HepG2 (cell line): ENCODE results near the gene GAL3ST2. TPM values are rescaled to one million over a fixed set of nuclear protein-coding genes. Genes with fewer than 3 reads are reported as not detected.

Source experiments
- GPN1 ChIP-seq: sonication (generic); formaldehyde crosslinking; IDR thresholded peaks from 2 replicates; pipeline ENCODE4 v1.5.1; 2020; ENCODE audit warnings: missing genetic modification reagents, borderline replicate concordance
- GZF1 ChIP-seq: sonication (generic); formaldehyde crosslinking; IDR thresholded peaks from 2 replicates; pipeline ENCODE4 v1.5.1; 2020; ENCODE audit warnings: mild to moderate bottlenecking, missing genetic modification reagents
- SAP130 ChIP-seq: IDR thresholded peaks from 2 replicates; pipeline ENCODE4 v1.6.1; 2016; ENCODE audit warnings: low read depth
- SNAPC2 ChIP-seq: sonication (generic); formaldehyde crosslinking; IDR thresholded peaks from 2 replicates; pipeline ENCODE4 v1.8.1; 2022; ENCODE audit warnings: mild to moderate bottlenecking, missing genetic modification reagents
- ZBTB38 ChIP-seq: sonication (generic); formaldehyde crosslinking; IDR thresholded peaks from 2 replicates; pipeline ENCODE4 v1.5.1; 2020; ENCODE audit warnings: mild to moderate bottlenecking, missing genetic modification reagents
- ZIK1 ChIP-seq: sonication (generic); formaldehyde crosslinking; IDR thresholded peaks from 2 replicates; pipeline ENCODE4 v1.5.0; 2020; ENCODE audit warnings: mild to moderate bottlenecking, low read depth, missing genetic modification reagents, borderline replicate concordance
- ZNF383 ChIP-seq: sonication (generic); formaldehyde crosslinking; IDR thresholded peaks from 2 replicates; pipeline ENCODE4 v1.4.0; 2020; ENCODE audit warnings: missing genetic modification reagents, mild to moderate bottlenecking, borderline replicate concordance
- ZNF577 ChIP-seq: sonication (generic); formaldehyde crosslinking; IDR thresholded peaks from 2 replicates; pipeline ENCODE4 v1.4.0; 2020; ENCODE audit warnings: mild to moderate bottlenecking, low read depth, missing genetic modification reagents, borderline replicate concordance
- ZNF792 ChIP-seq: IDR thresholded peaks from 2 replicates; pipeline ENCODE4 v1.6.1; 2016
- polyA plus RNA-seq, 8 experiments: library from polyadenylated mRNA; depleted of rRNA in 3 of 8; stranded (reverse) in 7 of 8; unstranded in 1 of 8; fragments of >200 nt; fragmentation: Illumina TruSeq in 4 of 8; extraction: Trizol in 4 of 8; gene quantifications; 2 replicates each; pipeline versions ENCODE4 v1.2.1 to v1.2.3, GENCODE V29; 2011 to 2016; ENCODE audit warnings: low read depth in 4 of 8, missing spikeins in 1 of 8, mixed read lengths in 1 of 8; ENCODE audit not compliant: insufficient read depth in 1 of 8
- total RNA-seq, 5 experiments: library from RNA; depleted of rRNA; stranded (reverse); fragments of >200 nt; fragmentation: Illumina TruSeq; extraction: Trizol; gene quantifications; 2 replicates each; pipeline ENCODE4 v1.2.3, GENCODE V29; 2016; ENCODE audit warnings: low read depth in 1 of 5
- TF ChIP-seq, protein P1 (sequence below): sonication (generic); formaldehyde crosslinking; IDR thresholded peaks from 2 replicates; pipeline ENCODE4 v1.5.0; 2020; ENCODE audit warnings: missing genetic modification reagents
- TF ChIP-seq, protein P2 (sequence below): sonication (generic); formaldehyde crosslinking; IDR thresholded peaks from 2 replicates; pipeline ENCODE4 v1.8.1; 2023; ENCODE audit warnings: mild to moderate bottlenecking, missing genetic modification reagents
- TF ChIP-seq, protein P3 (sequence below): sonication (generic); formaldehyde crosslinking; IDR thresholded peaks from 2 replicates; pipeline ENCODE4 v1.5.0; 2020; ENCODE audit warnings: mild to moderate bottlenecking, missing genetic modification reagents
- TF ChIP-seq, protein P4 (sequence below), 2 experiments: fragments of 450-650 bp in 1 of 2; sonication (generic) in 1 of 2; formaldehyde crosslinking in 1 of 2; IDR thresholded peaks; 2 replicates each; pipeline versions ENCODE4 v1.6.1 to v1.8.0; 2016 to 2022; ENCODE audit warnings: antibody characterized with exemption in 1 of 2, mild to moderate bottlenecking in 1 of 2, missing genetic modification reagents in 1 of 2

The GAL3ST2 gene
- total and polyA plus RNA-seq, 2 of the 13 experiments (the other 11 are each of a cell fraction or from before 2014, with no cell fraction given): 0.17 to 0.20 TPM

DNA sequence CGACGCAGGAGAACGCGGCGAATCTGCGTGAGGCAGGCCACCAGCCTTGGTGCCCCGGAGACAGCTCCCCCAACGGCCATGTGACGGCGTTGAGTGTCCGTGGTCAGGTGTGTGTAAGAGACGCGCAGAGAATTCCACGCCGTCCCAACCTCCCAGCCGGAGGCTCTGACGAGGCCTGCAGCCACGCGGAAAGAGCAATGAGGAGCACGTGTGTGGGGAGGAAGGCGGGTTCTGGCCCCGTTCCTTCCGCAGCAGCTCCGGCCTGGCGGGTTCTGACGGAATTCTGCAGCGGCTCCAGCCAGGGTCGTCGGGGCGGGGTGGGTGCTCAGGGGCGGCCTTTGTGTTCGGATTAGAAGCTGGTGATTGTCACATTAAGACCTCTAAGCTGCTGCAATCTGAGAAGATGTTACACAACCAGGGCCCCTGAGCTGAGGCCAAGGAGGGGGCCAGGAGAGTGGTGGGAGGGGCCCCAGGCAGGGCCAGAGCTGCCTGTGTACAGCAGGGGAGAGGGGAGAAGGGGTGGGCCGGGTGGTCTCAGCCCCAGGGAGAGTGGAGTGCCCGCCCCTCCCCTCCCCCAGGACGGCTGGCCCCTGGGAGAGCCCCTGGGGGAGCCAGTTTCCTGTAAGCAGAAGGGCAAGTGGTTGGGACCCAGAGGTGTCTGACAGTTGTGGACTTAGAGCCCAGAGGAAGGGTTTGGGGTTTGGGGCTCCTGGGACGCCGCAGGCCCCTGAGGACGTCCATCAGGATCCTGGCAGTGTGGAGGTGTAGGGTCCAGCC, 5.1 kb upstream of the GAL3ST2 start (continued):
- TF ChIP-seq, protein P1, sequence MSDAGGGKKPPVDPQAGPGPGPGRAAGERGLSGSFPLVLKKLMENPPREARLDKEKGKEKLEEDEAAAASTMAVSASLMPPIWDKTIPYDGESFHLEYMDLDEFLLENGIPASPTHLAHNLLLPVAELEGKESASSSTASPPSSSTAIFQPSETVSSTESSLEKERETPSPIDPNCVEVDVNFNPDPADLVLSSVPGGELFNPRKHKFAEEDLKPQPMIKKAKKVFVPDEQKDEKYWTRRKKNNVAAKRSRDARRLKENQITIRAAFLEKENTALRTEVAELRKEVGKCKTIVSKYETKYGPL (CRISPR knock-in tag): peak; percentile 74
- TF ChIP-seq SAP130 (CRISPR knock-in tag): peak; percentile 64
- TF ChIP-seq GPN1 (CRISPR knock-in tag): peak; percentile 64; the same call in 1 of the 2 replicates
- TF ChIP-seq, protein P2, sequence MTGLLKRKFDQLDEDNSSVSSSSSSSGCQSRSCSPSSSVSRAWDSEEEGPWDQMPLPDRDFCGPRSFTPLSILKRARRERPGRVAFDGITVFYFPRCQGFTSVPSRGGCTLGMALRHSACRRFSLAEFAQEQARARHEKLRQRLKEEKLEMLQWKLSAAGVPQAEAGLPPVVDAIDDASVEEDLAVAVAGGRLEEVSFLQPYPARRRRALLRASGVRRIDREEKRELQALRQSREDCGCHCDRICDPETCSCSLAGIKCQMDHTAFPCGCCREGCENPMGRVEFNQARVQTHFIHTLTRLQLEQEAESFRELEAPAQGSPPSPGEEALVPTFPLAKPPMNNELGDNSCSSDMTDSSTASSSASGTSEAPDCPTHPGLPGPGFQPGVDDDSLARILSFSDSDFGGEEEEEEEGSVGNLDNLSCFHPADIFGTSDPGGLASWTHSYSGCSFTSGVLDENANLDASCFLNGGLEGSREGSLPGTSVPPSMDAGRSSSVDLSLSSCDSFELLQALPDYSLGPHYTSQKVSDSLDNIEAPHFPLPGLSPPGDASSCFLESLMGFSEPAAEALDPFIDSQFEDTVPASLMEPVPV (CRISPR knock-in tag): peak; percentile 67; the same call in 1 of the 2 replicates
- TF ChIP-seq ZNF383 (CRISPR knock-in tag): no peak
- TF ChIP-seq GZF1 (CRISPR knock-in tag): peak; percentile 94
- peak; percentile 97 for TF ChIP-seq SNAPC2
- TF ChIP-seq ZNF792: peak; percentile 76; the same call in 1 of the 2 replicates
- no peak for TF ChIP-seq ZNF577 (CRISPR knock-in tag)
- peak; percentile 96 for TF ChIP-seq ZIK1 (CRISPR knock-in tag)
- TF ChIP-seq, protein P3, sequence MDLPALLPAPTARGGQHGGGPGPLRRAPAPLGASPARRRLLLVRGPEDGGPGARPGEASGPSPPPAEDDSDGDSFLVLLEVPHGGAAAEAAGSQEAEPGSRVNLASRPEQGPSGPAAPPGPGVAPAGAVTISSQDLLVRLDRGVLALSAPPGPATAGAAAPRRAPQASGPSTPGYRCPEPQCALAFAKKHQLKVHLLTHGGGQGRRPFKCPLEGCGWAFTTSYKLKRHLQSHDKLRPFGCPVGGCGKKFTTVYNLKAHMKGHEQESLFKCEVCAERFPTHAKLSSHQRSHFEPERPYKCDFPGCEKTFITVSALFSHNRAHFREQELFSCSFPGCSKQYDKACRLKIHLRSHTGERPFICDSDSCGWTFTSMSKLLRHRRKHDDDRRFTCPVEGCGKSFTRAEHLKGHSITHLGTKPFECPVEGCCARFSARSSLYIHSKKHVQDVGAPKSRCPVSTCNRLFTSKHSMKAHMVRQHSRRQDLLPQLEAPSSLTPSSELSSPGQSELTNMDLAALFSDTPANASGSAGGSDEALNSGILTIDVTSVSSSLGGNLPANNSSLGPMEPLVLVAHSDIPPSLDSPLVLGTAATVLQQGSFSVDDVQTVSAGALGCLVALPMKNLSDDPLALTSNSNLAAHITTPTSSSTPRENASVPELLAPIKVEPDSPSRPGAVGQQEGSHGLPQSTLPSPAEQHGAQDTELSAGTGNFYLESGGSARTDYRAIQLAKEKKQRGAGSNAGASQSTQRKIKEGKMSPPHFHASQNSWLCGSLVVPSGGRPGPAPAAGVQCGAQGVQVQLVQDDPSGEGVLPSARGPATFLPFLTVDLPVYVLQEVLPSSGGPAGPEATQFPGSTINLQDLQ (CRISPR knock-in tag): 0 out of 2 replicates have a peak, but pooled peaks have one; percentile 93
- TF ChIP-seq, protein P4, sequence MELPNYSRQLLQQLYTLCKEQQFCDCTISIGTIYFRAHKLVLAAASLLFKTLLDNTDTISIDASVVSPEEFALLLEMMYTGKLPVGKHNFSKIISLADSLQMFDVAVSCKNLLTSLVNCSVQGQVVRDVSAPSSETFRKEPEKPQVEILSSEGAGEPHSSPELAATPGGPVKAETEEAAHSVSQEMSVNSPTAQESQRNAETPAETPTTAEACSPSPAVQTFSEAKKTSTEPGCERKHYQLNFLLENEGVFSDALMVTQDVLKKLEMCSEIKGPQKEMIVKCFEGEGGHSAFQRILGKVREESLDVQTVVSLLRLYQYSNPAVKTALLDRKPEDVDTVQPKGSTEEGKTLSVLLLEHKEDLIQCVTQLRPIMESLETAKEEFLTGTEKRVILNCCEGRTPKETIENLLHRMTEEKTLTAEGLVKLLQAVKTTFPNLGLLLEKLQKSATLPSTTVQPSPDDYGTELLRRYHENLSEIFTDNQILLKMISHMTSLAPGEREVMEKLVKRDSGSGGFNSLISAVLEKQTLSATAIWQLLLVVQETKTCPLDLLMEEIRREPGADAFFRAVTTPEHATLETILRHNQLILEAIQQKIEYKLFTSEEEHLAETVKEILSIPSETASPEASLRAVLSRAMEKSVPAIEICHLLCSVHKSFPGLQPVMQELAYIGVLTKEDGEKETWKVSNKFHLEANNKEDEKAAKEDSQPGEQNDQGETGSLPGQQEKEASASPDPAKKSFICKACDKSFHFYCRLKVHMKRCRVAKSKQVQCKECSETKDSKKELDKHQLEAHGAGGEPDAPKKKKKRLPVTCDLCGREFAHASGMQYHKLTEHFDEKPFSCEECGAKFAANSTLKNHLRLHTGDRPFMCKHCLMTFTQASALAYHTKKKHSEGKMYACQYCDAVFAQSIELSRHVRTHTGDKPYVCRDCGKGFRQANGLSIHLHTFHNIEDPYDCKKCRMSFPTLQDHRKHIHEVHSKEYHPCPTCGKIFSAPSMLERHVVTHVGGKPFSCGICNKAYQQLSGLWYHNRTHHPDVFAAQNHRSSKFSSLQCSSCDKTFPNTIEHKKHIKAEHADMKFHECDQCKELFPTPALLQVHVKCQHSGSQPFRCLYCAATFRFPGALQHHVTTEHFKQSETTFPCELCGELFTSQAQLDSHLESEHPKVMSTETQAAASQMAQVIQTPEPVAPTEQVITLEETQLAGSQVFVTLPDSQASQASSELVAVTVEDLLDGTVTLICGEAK (IDR thresholded peaks at IDR 0.05): no peak
- TF ChIP-seq, protein P4 (CRISPR knock-in tag; IDR thresholded peaks at IDR 0.05): no peak
- peak; percentile 36; the same call in 1 of the 2 replicates for TF ChIP-seq ZBTB38 (CRISPR knock-in tag)
